Activated CD8-positive, alpha-beta T cell treated with anti-CD3 and anti-CD28 coated beads for 36 hours (primary cell): ENCODE data around the gene GABBR2. TPM values are rescaled to one million over a fixed set of nuclear protein-coding genes. Genes with fewer than 3 reads are reported as not detected.

Experiments
- ATAC-seq: fragments of 200-7000 bp; cut with Tn5 transposase; one replicate; pipeline ENCODE4 v1.10.0; 2021; ENCODE audit warnings: mild to moderate bottlenecking, moderate library complexity
- CTCF ChIA-PET: fragments of 350-600 bp; sonication (Branson Sonifier 250); formaldehyde crosslinking; loops from one replicate; lab custom pipeline; 2021; ENCODE audit warnings: antibody characterized with exemption; lab: Charles Lee
- POLR2A ChIA-PET: fragments of 350-600 bp; sonication (Branson Sonifier 250); formaldehyde crosslinking; loops from one replicate; lab custom pipeline; 2021; ENCODE audit warnings: antibody characterized with exemption; lab: Charles Lee
- DNase-seq: peaks from one replicate; pipeline ENCODE4 v3.0.0-alpha.2; 2020
- H3K27ac Mint-ChIP-seq: one replicate; pipeline ENCODE4 v1.8.0; 2021; ENCODE audit warnings: mild to moderate bottlenecking, mixed read lengths
- H3K27me3 Mint-ChIP-seq: one replicate; pipeline ENCODE4 v1.8.0; 2021; ENCODE audit warnings: mixed read lengths
- H3K36me3 Mint-ChIP-seq: one replicate; pipeline ENCODE4 v1.8.0; 2021; ENCODE audit warnings: low read depth, mixed read lengths
- H3K4me1 Mint-ChIP-seq: one replicate; pipeline ENCODE4 v1.8.0; 2021; ENCODE audit warnings: low read depth, mixed read lengths
- H3K4me3 Mint-ChIP-seq: one replicate; pipeline ENCODE4 v1.8.0; 2021; ENCODE audit warnings: mild to moderate bottlenecking, moderate library complexity, mixed read lengths
- H3K9me3 Mint-ChIP-seq: one replicate; pipeline ENCODE4 v1.8.0; 2021; ENCODE audit warnings: mixed read lengths
- intact Hi-C: fragments of 100-400 bp; cut with micrococcal nuclease; formaldehyde crosslinking; loops from one replicate; pipeline ENCODE4 v1.10.0; 2022
- total RNA-seq, 2 experiments: library from RNA; stranded (reverse); gene quantifications; one replicate each; pipeline ENCODE4 v1.2.3, GENCODE V29; 2021
- TF ChIP-seq, protein P1 (sequence below): fragments of 200-600 bp; IDR thresholded peaks from one replicate; pipeline ENCODE4 v1.8.0; 2022; ENCODE audit warnings: antibody characterized with exemption, mild to moderate bottlenecking

GABBR2 gene
- total RNA-seq, 2 experiments from 2014 or later: not detected

GRCh38 chr9:98300611-98301010 lies 408.1 kb downstream of the GABBR2 start:
- DNase-seq: no peak
- intact Hi-C loops: no loop called here
- no peak overlapping the region for H3K4me3 Mint-ChIP-seq
- H3K9me3 Mint-ChIP-seq: no peaks in the 10 kb centered on the region
- H3K27ac Mint-ChIP-seq: no peak overlapping the region
- ChIA-PET POLR2A (no interaction called here), CTCF (interaction anchor here (1.3 kb wide), 1 partner anchor 14 kb away, joined by 3 read pairs; no protein-coding TSS in a partner anchor)
- H3K27me3 Mint-ChIP-seq: peaks cover 2% of the 10 kb centered on the region
- TF ChIP-seq, protein P1, sequence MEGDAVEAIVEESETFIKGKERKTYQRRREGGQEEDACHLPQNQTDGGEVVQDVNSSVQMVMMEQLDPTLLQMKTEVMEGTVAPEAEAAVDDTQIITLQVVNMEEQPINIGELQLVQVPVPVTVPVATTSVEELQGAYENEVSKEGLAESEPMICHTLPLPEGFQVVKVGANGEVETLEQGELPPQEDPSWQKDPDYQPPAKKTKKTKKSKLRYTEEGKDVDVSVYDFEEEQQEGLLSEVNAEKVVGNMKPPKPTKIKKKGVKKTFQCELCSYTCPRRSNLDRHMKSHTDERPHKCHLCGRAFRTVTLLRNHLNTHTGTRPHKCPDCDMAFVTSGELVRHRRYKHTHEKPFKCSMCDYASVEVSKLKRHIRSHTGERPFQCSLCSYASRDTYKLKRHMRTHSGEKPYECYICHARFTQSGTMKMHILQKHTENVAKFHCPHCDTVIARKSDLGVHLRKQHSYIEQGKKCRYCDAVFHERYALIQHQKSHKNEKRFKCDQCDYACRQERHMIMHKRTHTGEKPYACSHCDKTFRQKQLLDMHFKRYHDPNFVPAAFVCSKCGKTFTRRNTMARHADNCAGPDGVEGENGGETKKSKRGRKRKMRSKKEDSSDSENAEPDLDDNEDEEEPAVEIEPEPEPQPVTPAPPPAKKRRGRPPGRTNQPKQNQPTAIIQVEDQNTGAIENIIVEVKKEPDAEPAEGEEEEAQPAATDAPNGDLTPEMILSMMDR: no peak
- no peaks in the 10 kb centered on the region for H3K36me3 Mint-ChIP-seq
- ATAC-seq: no peak
- no peaks in the 10 kb centered on the region for H3K4me1 Mint-ChIP-seq

- ChIA-PET POLR2A (interaction anchor here (1.4 kb wide), 1 partner anchor 15 kb away, joined by 3 read pairs; no protein-coding TSS in a partner anchor), CTCF (no interaction called here)
- no peak for DNase-seq
- intact Hi-C loops: no loop called here
- no peak for ATAC-seq
- Mint-ChIP-seq H3K4me3 (no peak overlapping the region), H3K36me3 (no peaks in the 10 kb centered on the region), H3K4me1 (no peaks in the 10 kb centered on the region), H3K27me3 (peaks cover 2% of the 10 kb centered on the region), H3K27ac (no peak overlapping the region), H3K9me3 (no peaks in the 10 kb centered on the region)
- TF ChIP-seq, protein P1: no peak
These were observed 410.3 kb downstream of the GABBR2 start for GRCh38 chr9:98298476-98298875.

DNA sequence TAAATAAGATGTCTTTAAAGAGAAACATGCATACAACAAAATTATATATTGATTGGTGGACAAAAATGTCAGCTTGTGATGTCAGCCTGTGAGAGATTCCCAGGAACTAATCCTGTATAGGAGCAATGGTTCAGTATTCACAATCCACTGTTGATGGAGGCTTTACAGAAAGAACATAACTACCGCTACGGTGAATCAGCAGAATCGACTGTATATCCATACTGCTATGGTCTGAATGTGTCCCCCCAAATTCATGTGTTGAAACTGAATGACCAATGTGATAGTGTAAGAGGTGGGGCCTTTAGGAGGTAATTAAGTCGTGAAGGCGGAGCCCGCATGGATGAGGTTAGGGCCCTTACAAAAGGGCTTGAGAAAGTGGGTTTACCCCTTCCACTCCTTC lies 412.9 kb downstream of the GABBR2 start:
- DNase-seq (no peak), ATAC-seq (no peak)
- no peaks in the 10 kb centered on the region for H3K9me3 Mint-ChIP-seq
- ChIA-PET CTCF (interaction anchor here (0.8 kb wide), 1 partner anchor 20 kb away, joined by 3 read pairs; no protein-coding TSS in a partner anchor), POLR2A (no interaction called here)
- no peak overlapping the region for H3K4me3 Mint-ChIP-seq
- TF ChIP-seq, protein P1: no peak
- H3K36me3 Mint-ChIP-seq: no peaks in the 10 kb centered on the region
- intact Hi-C loops: no loop called here
- H3K4me1 Mint-ChIP-seq: no peaks in the 10 kb centered on the region
- peaks cover 2% of the 10 kb centered on the region for H3K27me3 Mint-ChIP-seq
- H3K27ac Mint-ChIP-seq: no peak overlapping the region

DNA sequence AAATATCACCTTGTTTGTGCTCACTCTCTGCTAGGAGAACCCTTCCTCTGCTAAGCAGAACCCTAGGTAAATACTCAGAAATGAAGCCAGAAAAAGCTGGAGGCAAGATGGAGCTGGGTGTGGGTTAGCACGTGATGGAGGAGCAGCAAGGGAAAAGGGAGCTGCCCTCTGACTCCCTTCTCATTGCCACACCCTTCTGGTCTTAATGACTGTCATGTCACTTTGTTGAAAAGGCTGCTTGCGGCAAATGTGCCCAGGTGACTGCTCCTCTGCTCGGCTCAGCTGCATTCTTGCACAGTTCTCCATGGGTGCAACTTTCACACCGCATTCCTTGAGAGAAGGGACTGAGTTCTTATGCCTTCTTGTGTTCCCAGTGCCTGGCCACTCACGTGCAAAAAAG lies 416.9 kb downstream of the GABBR2 start:
- POLR2A ChIA-PET: no interaction called here
- no peak overlapping the region for H3K4me3 Mint-ChIP-seq
- ATAC-seq (no peak), DNase-seq (no peak)
- H3K36me3 Mint-ChIP-seq: no peaks in the 10 kb centered on the region
- no peaks in the 10 kb centered on the region for H3K27me3 Mint-ChIP-seq
- TF ChIP-seq, protein P1: no peak
- CTCF ChIA-PET: interaction anchor here (1.0 kb wide), 1 partner anchor 24 kb away, joined by 3 read pairs; no protein-coding TSS in a partner anchor
- H3K27ac Mint-ChIP-seq: no peak overlapping the region
- no peaks in the 10 kb centered on the region for H3K9me3 Mint-ChIP-seq
- H3K4me1 Mint-ChIP-seq: no peaks in the 10 kb centered on the region
- intact Hi-C loops: no loop called here

DNA sequence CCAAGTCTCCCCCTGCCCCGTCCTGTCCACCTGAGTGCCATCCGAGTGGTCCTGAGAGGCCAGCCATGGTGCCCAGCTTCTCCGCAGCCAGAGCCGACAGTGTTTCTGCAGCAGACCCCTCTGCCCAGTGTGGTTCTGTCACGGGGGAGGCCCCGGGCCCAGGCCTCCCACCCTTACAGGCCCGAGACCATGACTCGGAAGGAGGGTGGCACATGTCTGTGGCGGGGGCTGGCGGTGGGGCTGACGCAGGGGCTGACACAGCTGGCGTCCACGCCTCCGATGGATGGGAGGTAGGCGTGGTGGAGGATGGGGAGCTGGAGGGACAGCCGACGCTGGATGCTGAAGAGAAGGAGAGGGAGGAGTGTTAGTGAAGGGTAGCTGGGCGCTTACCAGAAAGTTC lies 418.3 kb downstream of the GABBR2 start:
- Mint-ChIP-seq H3K27ac (no peak overlapping the region), H3K4me3 (no peak overlapping the region), H3K9me3 (no peaks in the 10 kb centered on the region), H3K4me1 (no peaks in the 10 kb centered on the region), H3K27me3 (no peaks in the 10 kb centered on the region), H3K36me3 (no peaks in the 10 kb centered on the region)
- ChIA-PET CTCF (no interaction called here), POLR2A (no interaction called here)
- no peak for DNase-seq
- intact Hi-C loops: no loop called here
- ATAC-seq: no peak
- TF ChIP-seq, protein P1: no peak
